ENCODE data around the gene VDR.

Gene VDR

DNA sequence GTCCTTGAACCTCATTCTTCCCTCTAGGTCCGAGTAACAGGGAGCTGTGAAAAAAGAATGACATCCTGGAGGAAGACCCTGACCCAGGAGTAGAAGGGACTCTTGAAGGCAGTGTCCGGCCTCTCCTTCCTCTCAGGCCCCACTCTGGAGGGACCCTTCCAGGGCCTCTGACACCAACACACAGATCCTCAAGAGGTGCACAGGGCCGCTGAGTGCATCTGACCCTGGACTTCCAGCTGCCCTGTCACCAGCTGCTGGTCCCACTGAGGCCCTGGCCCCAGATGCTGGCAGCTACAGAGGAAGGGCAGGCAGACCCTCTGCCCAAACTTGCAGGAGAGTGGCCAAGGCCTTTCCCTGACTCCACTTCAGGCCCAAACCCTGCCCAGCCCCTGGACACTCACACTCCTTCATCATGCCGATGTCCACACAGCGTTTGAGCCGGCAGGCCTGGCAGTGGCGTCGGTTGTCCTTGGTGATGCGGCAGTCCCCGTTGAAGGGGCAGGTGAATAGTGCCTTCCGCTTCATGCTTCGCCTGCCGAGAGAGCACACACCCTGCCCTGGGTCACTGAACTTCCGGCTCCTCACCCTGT lies 40.1 kb downstream of the VDR start:
- no peak for DNase-seq

DNA sequence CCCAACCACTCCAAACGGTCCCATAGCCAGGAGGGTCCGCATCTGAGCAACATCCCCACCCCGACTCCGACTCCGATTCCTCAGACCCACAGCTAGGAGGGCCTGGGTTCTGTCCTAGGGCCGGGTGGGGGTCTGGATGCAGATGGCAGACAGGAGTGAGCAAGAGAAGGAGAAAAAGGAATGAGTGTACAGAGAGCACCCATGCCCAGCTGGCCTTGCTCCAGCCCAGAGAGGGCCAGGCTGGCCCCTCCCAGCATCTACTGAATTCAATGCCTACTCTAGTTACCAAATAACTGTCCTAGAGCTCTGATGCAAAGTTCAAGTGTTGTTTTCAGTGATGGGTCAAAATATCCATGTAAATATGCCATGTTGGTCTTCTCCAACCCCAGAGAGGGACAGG lies 40.8 kb downstream of the VDR start:
- DNase-seq: no peak

DNA sequence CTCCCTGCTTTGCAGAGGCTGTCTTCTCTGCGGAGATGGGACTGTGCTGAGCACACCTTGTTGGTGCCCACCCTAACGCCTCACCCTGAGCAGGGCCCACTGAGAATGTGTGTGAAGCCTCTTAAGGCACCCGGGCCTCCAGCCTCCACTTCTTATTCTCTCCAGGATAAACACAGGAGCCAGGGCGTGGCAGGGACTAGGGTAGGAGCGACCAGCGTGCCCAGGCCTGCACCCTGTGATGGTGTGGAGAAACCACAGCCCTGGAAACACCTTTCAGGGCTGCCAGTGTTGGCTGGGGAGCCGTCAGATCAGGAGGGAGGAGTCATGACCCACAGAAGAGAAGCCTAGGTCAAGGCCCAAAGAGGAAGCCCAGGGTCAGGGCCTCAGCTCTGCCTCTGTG lies 41.3 kb downstream of the VDR start:
- DNase-seq: no peak

DNA sequence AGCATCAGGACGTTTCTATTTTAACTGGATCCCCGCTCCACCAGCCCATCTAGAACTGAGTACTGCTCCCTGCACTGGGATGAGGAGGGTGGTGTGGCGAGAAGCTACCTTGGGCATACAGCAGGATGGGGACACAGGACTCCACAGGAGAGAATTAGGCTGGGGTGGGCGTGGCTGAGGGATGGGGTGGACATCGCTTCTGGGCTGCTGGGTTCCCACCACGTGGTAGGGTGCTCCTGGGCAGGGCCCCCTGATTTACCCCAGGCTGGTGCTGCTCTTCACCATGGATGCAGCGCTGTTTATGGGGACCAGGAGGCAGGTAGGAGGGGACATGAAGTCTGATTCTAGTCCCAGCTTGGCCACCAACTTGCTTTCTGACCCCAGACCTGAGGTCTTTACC lies 41.9 kb downstream of the VDR start:
- no peak for DNase-seq

DNA sequence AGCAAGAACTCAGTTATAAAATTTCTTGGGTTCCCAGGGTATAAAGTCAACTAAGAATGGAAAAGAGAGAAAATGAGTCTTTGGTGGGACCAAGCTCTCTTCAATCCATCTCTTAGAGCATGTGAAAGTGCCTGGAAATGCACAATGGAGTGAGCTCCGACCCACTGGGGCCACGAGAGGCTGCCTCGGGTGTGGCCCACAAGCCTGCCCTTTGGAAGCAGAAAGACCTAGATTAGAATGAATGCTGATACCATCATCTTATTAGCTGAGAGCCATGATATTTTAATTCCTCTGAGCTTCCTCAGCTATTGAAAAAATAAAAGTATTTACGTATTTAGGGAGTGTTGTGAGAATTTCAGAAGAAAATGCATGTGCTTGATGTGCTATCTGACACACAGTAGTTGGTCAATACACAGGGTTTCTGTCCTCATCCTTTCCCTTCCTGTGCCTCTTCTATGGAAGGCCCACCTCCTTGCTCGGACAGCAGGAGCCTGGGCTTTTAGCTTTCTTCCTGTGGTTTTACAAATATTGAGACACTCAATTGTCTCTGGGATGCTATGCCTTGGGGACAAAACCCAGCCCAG lies 42.5 kb downstream of the VDR start:
- no peak for DNase-seq

DNA sequence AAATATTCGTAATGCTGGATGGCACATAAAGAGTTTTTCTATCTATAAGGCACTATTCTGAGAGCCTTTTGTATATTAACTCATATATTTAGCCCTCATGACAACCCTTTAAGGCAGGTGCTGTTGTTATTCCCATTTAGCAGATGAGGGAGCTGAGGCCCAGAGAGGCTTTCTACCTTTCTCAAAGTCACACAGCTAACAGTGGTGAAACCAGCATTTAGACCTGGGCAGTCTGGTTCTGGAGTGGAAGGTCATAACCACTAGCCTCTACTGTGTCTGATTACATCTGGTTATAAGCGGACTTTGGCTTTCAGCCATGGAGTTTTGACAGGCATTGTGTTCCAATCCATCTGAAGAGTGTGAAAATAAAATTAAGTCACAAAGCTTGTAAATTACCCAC lies 43.9 kb downstream of the VDR start:
- no peak for DNase-seq

DNA sequence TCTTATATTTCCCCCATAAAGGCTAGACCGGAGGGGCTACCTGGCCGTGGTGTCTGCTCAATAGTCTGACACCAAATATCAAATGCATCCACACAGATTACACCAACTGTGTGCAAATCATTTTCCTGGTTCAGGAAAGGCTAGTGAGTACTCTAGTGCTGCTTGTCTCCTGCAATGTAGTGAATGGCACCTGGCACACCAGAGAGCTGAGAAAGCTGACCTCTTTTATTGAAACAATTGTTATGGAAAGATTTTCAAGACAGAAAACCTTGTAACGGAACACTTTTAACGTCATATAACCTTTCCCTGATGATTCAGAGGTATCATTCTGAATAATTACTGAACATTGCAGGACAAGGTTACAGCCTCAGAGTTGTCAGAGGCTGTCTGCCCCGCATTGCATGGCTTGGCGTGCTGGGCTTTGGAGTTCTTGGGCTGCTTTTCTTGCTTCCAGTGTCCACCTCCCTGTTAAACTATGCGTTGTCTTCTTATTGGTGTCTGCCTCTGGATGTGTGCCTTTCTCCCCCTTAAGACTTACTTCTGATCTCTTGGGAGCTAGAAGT lies 44.4 kb downstream of the VDR start:
- DNase-seq: no peak

DNA sequence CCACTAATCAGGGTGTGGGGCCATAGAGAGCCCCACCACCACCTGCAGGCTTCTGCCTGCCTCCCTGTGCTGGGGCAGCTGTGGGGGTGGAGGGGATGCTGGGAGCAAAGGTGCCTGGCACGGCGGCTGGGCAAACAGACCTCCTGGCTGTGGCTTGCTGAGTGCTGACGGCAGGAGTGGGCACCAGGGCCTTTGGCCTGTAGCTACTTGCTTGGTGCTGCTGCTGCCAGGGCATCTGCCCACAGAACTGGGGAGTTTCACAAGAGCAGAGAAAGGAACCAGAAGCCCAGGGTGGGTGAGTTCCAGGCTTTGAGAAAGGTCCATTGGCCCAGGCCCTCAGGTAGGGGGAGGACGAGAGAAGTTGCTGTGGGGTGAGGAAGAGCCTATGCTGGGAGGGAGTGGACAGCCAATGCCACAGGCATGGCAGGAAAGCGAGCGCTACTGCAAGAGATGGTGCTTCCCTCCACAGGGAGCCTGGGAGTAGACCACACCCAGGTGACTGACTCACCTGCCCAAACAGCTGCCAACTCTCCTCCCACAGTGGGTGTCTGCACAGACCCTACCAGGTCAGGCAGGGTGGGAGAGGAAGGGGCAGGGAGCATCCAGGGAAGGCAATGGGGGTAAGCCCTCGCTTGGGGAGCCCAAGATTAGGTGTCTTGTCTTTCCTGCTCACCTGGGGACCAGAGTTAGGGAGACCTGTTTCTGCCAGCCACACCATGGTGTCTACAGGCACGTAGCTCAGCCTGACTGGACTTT lies 46.1 kb downstream of the VDR start:
- DNase-seq: no peak

DNA sequence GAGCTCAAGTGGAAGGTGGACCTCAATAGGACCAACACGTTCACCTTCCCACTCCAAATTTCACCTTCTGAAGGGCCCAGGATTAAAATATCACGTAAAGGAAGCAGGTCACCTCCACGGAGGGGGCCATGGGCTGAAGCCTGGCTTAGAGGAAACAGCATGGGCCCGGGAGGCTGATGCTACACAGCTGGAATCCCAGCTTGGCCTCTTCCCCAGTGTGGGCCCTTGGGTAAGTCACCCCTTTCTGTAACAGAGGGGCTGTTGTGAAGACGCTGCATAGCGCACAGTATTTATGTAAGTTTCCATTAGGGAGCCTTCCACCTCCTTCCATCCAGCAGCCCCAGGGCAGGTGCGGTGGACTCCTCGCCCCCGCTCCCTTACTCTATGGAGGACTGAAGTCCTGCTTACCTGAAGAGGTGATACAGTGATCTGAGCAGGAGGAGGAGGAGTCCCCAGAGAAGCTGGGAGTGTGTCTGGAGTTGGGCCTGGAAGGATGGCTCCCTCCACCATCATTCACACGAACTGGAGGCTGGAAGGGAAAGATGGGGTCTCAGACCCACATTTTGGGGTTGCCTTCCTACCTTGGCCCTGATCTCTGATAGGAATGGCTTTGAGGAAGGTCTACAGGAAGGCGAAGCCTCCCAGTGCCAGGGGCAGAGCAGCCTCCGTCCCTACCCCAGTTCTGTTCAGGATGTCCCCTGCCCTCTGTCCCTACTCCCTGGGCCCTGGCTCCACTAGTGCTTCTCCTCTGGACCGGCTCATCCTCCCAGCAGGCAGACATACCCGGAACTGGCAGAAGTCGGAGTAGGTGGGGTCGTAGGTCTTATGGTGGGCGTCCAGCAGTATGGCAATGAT lies 47.8 kb downstream of the VDR start:
- no peak for DNase-seq

DNA sequence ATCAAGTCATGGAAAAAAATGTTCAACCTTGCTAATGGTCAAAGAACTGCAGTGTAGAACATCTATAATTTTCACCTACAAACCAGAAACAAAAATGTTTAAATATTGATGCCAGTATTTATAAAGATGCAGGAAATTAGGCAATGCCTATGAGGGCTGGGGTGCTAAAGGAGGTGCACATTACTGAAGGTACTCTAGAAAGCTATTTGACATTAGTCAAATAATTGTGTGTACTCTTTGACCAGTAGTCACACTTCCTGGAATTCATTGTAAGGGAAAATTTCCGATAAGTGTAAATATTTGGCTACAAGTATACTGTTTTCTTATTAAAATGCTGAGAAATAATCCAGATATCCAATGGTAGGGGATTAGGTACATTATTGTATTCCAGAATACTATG lies 48.7 kb downstream of the VDR start:
- DNase-seq: no peak

DNA sequence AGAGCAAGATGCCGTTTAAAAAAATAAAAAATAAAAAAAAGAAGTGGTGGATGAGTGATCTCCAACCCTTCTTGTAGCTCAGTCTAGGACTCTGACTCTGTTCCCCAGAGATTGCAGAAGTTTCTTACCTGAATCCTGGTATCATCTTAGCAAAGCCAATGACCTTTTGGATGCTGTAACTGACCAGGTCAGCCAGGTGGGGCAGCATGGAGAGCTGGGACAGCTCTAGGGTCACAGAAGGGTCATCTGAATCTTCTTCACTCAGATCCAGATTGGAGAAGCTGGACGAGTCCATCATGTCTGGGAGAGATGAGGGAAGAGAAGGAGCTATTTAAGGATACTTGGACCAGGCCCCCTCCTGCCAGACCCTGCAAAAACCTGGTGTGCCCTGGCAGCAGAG lies 49.3 kb downstream of the VDR start:
- DNase-seq: no peak

DNA sequence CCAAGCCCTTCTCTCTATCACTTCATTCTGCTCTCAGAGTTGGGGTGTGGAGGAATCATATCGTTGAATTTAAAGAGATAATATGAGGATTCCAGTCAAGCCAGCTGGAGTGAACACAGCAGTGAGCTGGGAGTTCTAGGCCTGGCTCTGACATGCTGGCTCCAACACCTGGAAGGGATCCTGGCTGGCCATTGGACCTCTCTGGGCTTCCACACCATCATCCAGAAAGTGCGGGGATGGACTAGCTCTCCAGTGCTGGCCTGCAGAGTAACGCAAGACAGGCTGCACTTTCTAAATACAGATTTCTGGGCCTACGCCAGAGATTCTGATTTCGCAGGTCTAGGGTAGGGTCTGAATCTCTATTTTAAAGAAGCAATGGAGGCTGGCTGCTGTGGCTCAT lies 50.3 kb downstream of the VDR start:
- DNase-seq: no peak

DNA sequence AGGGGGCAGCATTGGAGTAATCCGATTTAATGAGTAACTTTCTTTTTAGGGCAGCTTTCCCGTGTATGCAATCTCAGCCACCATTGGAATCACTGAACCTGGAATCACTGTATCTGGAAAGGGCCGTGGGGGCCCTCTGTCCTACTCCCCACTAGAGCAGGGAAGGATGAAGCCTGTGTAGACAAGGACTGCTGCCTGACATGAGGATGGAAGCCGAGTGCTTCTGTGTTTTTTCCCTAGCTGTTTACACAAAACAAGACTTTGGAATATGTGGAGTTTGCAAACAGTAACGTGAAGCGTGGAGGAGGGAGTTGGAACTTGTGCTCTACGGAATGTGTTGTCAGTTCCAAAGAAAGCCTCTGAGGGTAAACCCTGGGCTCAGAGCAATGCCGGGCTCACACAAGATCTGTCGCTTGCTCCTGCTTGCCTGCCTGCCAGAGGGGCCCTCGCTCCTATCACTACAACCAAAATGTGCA lies 52.7 kb downstream of the VDR start:
- no peak for DNase-seq

DNA sequence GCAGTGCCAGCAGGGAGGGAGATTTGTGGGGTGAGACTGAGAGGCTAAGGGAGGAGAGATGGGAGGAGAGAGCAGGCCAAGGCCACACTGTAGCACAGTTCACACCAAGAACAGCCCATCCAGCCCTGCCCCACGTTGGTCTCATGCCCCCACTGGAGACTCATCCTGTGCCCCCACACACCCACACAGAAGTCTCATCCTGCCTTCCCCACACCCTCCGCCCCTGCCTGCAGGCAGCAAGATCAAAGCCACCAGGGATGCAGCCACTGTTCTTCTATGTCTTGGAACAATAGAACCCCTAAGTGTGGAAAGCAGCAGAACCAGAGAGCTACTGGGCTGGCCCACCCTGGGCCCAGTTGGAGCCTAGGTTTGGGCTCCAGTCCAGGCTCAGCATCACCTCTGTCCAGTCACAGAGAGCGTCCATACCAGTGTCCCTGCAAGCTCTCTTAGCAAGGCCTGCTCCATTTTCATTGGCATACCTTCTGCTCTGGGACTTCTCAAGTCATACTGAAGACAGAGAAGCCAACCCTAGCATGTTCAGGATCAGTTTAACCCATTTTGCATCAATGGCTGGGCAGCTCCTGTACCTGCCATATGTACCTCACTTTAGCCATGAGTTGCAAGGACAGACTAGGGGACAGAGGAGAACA lies 53.4 kb downstream of the VDR start:
- no peak for DNase-seq

DNA sequence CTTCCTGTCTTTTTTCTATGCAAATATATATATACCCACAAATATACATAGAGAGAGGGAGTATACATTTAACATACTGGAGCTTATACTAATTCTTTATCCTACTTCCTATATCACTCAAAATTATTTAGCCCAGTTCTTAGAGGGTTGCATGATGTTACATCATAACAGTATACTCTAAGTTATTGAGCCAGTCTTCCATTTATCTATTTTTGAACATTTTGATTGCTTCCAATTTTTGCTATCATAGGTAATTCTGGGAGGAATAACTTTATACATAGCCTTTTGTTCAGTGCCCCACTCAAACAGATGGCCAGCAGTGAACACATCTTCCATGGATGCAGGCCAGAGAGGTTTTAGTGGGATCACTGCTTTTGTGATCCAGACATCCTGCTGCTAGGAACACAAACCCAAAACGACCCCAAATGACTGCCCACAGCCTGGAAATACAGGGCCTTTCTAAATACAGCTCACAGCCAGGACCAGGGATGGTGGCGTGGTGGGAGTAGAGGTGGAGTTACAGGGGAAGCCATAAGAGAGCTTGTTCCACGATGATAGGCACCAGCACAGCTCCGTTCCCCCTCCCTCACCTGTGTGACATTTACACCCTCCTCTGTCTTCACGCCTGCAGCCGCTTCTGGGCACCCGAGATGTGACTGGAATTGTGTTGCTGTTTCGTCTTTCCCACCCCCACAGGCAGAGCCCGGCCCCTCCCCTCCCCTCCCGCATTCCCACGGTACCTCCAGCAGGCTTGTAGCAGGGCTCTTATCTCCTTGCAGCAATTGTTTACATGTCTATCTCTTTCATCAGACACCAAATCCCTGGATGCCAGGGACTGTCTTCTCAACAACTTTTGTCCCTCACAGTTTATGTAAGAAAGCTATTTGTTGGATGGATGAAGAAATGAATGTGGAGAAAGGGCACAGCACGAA lies 54.4 kb downstream of the VDR start:
- DNase-seq: no peak

DNA sequence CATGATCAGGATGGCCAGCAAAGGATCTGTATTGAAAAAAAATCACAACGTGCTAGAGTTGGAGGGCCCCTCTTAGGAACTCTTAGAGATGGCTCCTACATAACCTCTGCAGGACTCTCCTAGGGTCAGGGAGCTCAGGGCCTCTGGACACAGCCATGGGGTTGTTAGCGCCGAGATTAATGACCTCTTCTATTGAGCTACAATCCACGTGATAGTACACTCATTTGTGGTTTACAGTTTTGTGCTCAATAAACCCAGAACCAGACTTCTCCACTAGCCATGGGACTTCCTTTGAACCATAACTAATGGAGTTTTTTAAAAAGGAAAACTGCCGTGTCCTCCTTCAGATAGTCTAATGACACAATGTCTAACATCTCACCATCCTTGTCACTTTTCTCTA lies 55.5 kb downstream of the VDR start:
- no peak for DNase-seq

DNA sequence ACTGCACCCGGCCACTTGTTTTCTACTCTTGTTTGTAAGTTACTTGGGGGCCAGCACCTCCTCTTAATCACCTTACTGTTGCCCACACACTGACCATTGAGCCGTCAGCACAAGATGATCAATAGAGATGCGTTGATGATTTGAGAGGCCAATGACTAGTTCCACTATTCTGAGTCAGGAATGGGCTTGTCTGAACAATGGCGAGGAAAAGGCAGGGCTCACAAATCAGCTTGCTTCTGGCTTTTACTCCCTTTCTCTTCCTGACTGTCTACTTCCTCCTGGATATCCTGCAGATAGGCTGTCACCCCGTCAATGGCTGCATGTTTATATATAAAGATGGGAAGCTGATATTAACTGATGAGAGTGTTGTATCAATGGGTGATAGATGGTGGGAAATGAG lies 55.9 kb downstream of the VDR start:
- DNase-seq: no peak

DNA sequence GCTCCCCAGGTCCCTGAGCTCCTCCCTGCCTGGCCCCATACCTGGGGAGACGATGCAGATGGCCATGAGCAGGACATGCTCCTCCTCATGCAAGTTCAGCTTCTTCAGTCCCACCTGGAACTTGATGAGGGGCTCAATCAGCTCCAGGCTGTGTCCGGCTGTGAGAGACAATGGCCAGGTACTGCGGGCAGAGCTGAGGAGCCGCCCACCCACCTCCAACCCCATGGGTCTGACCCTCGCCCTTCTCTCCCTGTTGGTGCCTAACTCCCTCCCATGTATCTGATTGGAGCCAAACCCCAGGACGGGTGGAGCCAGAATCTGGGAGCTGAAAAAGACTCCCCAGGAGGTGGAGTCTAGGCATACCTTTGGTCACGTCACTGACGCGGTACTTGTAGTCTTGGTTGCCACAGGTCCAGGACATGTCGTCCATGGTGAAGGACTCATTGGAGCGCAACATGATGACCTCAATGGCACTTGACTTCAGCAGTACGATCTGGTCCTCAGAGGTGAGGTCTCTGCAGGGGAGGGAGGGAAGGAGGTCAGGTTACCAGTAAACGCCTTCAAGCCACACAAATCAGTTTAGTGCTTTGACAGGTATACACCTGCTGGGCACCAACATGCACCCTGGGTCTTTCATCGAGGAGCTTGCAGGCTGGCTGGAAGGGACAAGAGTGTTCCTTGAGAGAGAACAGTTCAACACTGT lies 58.3 kb downstream of the VDR start:
- DNase-seq: no peak

DNA sequence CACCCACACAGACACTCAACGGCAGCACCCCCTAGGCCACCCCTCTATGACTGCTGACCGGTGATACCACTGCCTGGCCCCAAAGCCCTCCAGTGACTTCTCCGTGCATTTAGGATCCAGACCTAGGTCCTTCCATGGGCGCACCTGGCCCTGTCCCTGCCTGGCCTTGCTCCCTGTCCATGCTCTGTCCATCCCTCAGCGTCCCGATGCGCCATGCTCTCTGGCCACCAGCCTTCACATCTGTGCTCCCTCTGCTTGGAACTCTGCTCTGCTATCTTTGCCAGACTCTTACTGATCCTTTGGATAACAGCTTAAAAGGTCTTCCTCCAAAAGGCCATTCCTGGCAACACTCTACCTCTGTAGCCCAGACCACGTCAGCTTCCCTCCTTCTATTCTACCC lies 59.7 kb downstream of the VDR start:
- DNase-seq: no peak

DNA sequence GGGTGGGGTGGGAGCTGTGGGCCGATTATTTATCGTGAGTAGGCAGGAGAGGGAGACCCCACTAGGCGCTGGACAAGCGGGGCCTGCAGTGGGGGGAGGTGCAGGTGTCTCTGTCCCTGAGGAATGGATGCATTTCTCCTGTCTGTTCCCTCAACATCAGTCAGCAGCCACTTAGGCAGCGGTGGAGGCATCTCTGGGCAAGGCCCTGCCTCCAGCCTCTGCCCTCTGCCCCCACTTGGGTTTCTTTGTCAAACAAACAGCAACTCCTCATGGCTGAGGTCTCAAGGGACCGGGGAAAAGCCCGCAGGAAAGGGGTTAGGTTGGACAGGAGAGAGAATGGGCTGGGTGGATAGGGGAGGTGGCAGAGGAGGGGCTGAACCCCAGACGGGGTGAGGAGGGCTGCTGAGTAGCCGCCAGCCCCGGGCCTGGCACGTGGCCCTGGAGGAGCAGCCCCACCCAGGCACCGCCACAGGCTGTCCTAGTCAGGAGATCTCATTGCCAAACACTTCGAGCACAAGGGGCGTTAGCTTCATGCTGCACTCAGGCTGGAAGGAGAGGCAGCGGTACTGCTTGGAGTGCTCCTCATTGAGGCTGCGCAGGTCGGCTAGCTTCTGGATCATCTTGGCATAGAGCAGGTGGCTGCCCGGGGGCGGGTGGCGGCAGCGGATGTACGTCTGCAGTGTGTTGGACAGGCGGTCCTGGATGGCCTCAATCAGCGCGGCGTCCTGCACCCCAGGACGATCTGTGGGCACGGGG lies 60.4 kb downstream of the VDR start:
- DNase-seq: no peak

Data from activated T-cell treated with anti-CD3 and anti-CD28 coated beads for 4 hours (primary cell).